ENCODE measurements around the gene TCTN2.

Gene TCTN2

DNA sequence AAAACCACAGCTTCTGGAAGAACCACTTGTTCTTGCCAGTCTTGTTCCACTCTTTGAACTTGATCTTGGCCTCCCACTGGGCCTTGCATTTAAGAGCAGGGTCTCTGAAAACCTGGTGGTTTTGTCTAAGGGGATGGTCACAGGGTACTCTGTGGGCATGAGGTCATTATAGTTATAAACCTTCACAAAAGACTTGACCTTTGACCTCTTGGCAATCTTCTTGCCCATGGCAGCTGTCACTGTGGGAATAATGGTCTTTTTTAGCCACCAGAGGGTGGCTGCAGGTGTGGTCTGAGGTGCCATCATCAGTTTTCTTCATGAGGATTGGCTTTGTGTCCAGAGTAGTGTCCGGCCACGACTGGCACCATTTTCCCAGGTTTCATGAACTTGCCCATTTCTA, 50.3 kb downstream of the TCTN2 start:
- Histone ChIP-seq H3F3A (ENCODE audit: insufficient read depth, low read length) (no peaks in the 10 kb centered on the region), H3K4me3 (ENCODE audit: low read length) (no peak overlapping the region), H3K4me1 (ENCODE audit: low read length) (no peaks in the 10 kb centered on the region), H3K27ac (ENCODE audit: low read length) (no peak overlapping the region), H3K36me3 (replicated peaks; ENCODE audit: insufficient read depth, low read length) (no peaks in the 10 kb centered on the region), H3K4me2 (ENCODE audit: low read depth, low read length) (no peak overlapping the region), H3K9me2 (replicated peaks; ENCODE audit: insufficient read depth, low read length) (no peaks in the 10 kb centered on the region), H2AFZ (ENCODE audit: low read length) (no peak overlapping the region), H3K9me3 (replicated peaks; ENCODE audit: insufficient read depth, low read length) (no peaks in the 10 kb centered on the region), H4K20me1 (ENCODE audit: insufficient read depth, low read length) (no peaks in the 10 kb centered on the region), H3K79me2 (ENCODE audit: low read length) (no peaks in the 10 kb centered on the region), H3K27me3 (replicated peaks; ENCODE audit: insufficient read depth, low read length) (no peaks in the 10 kb centered on the region), H3K9ac (ENCODE audit: low read length) (no peak overlapping the region)
- TF ChIP-seq EZH2phosphoT487 (IDR thresholded peaks at IDR 0.05; ENCODE audit: low read length) = no peak
- no peak for TF ChIP-seq EZH2 (optimal IDR thresholded peaks at IDR 0.05; ENCODE audit: low read depth, low read length)
- TF ChIP-seq, protein P1, sequence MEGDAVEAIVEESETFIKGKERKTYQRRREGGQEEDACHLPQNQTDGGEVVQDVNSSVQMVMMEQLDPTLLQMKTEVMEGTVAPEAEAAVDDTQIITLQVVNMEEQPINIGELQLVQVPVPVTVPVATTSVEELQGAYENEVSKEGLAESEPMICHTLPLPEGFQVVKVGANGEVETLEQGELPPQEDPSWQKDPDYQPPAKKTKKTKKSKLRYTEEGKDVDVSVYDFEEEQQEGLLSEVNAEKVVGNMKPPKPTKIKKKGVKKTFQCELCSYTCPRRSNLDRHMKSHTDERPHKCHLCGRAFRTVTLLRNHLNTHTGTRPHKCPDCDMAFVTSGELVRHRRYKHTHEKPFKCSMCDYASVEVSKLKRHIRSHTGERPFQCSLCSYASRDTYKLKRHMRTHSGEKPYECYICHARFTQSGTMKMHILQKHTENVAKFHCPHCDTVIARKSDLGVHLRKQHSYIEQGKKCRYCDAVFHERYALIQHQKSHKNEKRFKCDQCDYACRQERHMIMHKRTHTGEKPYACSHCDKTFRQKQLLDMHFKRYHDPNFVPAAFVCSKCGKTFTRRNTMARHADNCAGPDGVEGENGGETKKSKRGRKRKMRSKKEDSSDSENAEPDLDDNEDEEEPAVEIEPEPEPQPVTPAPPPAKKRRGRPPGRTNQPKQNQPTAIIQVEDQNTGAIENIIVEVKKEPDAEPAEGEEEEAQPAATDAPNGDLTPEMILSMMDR (IDR thresholded peaks at IDR 0.05; ENCODE audit: low read length) = no peak
- no peak for DNase-seq

GRCh38 chr12:123723011-123723410, 52.1 kb downstream of the TCTN2 start:
- no peaks in the 10 kb centered on the region for H3K79me2 ChIP-seq (ENCODE audit: low read length)
- H3K4me1 ChIP-seq (ENCODE audit: low read length) = no peaks in the 10 kb centered on the region
- H3K27me3 ChIP-seq (replicated peaks; ENCODE audit: insufficient read depth, low read length) = no peaks in the 10 kb centered on the region
- TF ChIP-seq EZH2phosphoT487 (IDR thresholded peaks at IDR 0.05; ENCODE audit: low read length) = no peak
- TF ChIP-seq, protein P1 (IDR thresholded peaks at IDR 0.05; ENCODE audit: low read length) = no peak
- TF ChIP-seq EZH2 (optimal IDR thresholded peaks at IDR 0.05; ENCODE audit: low read depth, low read length) = no peak
- DNase-seq = no peak
- no peak overlapping the region for H3K4me3 ChIP-seq (ENCODE audit: low read length)
- no peak overlapping the region for H2AFZ ChIP-seq (ENCODE audit: low read length)
- no peaks in the 10 kb centered on the region for H3F3A ChIP-seq (ENCODE audit: insufficient read depth, low read length)
- H4K20me1 ChIP-seq (ENCODE audit: insufficient read depth, low read length) = no peaks in the 10 kb centered on the region
- no peak overlapping the region for H3K9ac ChIP-seq (ENCODE audit: low read length)
- H3K9me3 ChIP-seq (replicated peaks; ENCODE audit: insufficient read depth, low read length) = no peaks in the 10 kb centered on the region
- no peak overlapping the region for H3K4me2 ChIP-seq (ENCODE audit: low read depth, low read length)
- H3K27ac ChIP-seq (ENCODE audit: low read length) = no peak overlapping the region
- no peaks in the 10 kb centered on the region for H3K9me2 ChIP-seq (replicated peaks; ENCODE audit: insufficient read depth, low read length)
- no peaks in the 10 kb centered on the region for H3K36me3 ChIP-seq (replicated peaks; ENCODE audit: insufficient read depth, low read length)

DNA sequence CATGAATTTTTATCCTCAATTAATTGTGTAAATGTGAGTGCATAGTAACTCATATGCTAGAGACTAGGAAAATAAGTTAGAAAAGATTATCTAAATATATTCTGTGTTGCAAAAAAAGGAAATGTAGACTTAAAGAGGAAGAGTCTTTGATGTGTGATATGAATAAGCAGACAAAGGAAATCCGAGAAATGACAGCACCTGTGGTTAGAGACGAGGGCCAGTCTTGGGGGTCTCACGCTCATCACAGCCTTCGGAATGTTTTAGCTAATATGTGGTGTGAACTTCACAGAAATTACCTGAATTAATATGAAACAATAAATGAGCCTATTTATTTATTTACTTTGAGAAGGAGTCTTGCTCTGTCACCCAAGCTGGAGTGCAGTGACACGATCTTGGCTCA, 52.9 kb downstream of the TCTN2 start:
- Histone ChIP-seq H3F3A (ENCODE audit: insufficient read depth, low read length) (no peaks in the 10 kb centered on the region), H2AFZ (ENCODE audit: low read length) (no peak overlapping the region), H3K9me2 (replicated peaks; ENCODE audit: insufficient read depth, low read length) (no peaks in the 10 kb centered on the region), H3K4me3 (ENCODE audit: low read length) (no peak overlapping the region), H3K4me2 (ENCODE audit: low read depth, low read length) (no peak overlapping the region), H3K27ac (ENCODE audit: low read length) (no peak overlapping the region), H3K27me3 (replicated peaks; ENCODE audit: insufficient read depth, low read length) (no peaks in the 10 kb centered on the region), H3K4me1 (ENCODE audit: low read length) (no peaks in the 10 kb centered on the region), H3K36me3 (replicated peaks; ENCODE audit: insufficient read depth, low read length) (no peaks in the 10 kb centered on the region), H3K9ac (ENCODE audit: low read length) (no peak overlapping the region), H4K20me1 (ENCODE audit: insufficient read depth, low read length) (no peaks in the 10 kb centered on the region), H3K79me2 (ENCODE audit: low read length) (no peaks in the 10 kb centered on the region), H3K9me3 (replicated peaks; ENCODE audit: insufficient read depth, low read length) (no peaks in the 10 kb centered on the region)
- no peak for TF ChIP-seq EZH2 (optimal IDR thresholded peaks at IDR 0.05; ENCODE audit: low read depth, low read length)
- TF ChIP-seq, protein P1 (IDR thresholded peaks at IDR 0.05; ENCODE audit: low read length) = no peak
- no peak for TF ChIP-seq EZH2phosphoT487 (IDR thresholded peaks at IDR 0.05; ENCODE audit: low read length)
- no peak for DNase-seq
